ENCODE data around the gene TSPAN16.

- TF ChIP-seq, protein P1, sequence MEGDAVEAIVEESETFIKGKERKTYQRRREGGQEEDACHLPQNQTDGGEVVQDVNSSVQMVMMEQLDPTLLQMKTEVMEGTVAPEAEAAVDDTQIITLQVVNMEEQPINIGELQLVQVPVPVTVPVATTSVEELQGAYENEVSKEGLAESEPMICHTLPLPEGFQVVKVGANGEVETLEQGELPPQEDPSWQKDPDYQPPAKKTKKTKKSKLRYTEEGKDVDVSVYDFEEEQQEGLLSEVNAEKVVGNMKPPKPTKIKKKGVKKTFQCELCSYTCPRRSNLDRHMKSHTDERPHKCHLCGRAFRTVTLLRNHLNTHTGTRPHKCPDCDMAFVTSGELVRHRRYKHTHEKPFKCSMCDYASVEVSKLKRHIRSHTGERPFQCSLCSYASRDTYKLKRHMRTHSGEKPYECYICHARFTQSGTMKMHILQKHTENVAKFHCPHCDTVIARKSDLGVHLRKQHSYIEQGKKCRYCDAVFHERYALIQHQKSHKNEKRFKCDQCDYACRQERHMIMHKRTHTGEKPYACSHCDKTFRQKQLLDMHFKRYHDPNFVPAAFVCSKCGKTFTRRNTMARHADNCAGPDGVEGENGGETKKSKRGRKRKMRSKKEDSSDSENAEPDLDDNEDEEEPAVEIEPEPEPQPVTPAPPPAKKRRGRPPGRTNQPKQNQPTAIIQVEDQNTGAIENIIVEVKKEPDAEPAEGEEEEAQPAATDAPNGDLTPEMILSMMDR (IDR thresholded peaks at IDR 0.05; ENCODE audit: insufficient read depth, low read length), result no peak
- no peak; the same call in 1 of the 2 replicates for TF ChIP-seq POLR2AphosphoS5 (IDR thresholded peaks at IDR 0.05; ENCODE audit: low read depth)
These were observed 25.5 kb downstream of the TSPAN16 start for GRCh38 chr19:11321191-11322126.

Measured in HL-60 (cell line).